Cardiac septum (tissue), 1 donor: ENCODE measurements around the gene LOX. TPM values are rescaled to one million over a fixed set of nuclear protein-coding genes. Genes with fewer than 3 reads are reported as not detected.

Source experiments
- total RNA-seq: library from RNA; stranded (reverse); fragmentation: NEBNext Ultra II Directional; extraction: Animal tissue kit (Norgen Biotek cat#: 25700); gene quantifications from one replicate; pipeline ENCODE4 v1.2.1, GENCODE V29; 2021
- donor health status: DM: no; HTN: no; CAD: no.

LOX gene
- total RNA-seq, 1 donor from 2014 or later: 6.8 TPM

Other genes with a start within 250 kb of the LOX start
- not detected for gene FTMT, start 226.4 kb downstream of the LOX start, total RNA-seq
- 6.5 TPM for gene SRFBP1, start 116.3 kb downstream of the LOX start, total RNA-seq
- gene ZNF474, start 51.3 kb upstream of the LOX start, total RNA-seq: not detected
- gene SNCAIP, start 234.0 kb upstream of the LOX start, total RNA-seq: 1.3 TPM